ENCODE measurements around the gene MYOD1.

Gene MYOD1

DNA sequence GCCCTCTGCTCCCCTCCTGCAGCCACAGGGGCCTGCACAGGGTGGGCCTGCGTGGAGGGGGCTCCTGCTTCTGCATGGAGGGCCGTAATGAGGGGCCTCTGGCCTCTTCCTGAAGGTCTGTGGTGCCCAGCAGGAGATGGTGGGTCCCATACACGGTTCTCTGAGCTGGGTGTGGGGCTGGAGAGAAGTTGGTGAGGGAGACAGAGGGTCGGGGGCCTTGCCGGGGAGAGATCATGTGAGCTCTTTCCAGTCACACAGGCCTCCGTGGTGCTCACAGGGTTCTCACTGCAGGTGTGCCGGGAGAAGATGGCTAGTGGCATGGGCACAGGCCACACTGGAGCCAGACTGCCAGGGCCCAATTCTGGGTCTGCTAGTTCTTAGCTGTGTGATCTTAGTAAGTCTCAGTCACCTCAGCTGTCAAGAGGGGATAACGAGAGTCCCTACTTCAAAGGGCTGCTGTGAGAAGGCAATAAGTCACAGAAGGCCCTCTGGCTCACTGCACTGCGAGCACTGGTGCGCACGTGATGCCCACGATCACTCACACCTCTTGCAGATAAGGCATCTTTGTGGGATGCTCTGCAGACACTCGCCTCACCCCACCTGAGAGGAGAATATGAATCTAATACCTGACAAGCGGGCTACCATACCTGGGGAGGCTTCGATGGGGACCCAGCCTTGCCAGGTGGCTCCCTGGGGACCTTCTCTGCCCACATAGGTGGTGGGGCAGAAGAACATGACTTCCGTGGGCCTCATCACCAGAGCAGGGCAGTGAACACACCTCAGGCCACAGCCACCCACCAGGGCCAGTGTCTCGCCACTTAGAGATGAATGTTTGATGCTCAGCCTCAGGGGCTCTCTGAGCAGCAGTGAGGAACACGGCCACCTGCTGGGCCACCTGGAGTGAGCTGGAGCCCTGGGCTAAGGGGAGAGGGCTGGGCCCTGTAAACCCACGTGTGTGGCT, 29.7 kb downstream of the MYOD1 start:
- no peak for DNase-seq

DNA sequence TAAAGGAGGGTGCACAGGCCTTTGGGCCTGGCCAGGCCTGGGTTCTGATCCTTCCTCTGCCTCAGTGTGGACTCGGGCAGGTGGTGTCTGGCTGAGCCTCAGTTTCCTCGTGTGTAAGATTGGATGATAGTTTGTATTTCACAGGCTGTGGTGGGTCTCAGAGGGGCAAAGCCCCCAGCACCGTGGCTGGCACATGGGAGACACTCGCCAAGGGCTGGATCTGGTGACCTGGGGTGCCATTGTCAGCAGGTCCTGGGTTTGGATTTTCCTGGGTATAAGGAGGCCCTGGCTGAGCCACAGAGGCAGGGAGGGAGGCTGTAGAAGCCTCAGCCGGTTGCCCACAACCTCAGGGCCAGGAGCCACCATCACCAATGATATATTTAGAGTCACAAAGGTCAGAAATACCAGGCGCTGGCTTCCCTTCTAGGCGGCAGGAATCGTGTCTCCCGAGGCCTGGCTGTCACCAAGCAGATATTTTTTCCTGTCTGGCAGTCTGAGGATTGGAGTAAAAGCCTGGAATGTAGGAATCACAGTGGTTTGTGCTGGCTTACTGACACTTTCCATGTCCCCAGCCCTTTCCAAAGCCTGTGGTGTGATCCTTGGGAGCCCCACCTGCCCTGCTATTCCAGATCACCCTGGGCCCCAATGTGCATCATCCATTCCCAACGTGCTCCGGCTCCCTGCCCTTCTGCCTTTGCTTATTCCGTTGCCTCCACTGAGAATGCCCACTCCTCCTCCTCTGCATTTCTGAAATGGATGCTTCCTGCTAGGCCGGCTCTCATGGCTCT, 30.8 kb downstream of the MYOD1 start:
- no peak for DNase-seq

DNA sequence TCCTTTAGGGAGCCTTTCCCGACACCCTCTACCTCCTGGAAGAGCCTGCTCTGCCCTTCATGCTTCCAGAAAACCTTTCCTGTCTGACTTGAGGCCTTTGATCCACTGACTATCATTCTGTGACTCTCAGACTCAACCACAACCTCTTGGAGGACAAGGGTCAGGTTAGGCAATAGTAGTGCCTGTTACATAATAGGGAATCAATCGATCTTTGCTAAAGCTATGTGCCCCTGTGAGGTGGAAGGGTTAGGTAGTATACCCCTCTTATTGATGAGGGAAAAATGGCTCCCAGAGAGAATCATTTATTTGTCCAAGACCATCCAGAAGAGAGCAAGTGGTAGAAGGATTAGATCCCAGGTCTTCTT, 31.4 kb downstream of the MYOD1 start:
- no peak for DNase-seq

DNA sequence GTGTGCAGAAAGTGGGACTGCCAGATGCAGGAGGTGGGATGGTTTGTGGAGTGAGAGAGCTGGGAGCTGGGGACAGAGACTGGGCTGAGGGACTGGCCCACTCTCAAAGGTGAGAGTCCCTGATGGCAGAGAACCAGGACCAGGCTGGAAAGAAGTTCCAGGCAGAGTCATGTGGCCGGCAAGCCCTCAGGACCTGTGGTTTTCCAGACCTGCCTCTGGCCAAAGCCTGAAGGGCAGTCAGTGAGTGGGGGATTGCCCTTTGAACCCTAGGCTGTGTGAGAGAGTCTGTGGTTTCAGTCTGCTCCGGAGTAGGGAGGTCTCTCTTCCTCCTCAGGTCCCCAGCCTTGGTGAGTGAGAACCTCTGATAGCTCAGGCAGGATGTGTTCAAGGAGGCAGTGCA, 32.2 kb downstream of the MYOD1 start:
- DNase-seq, result no peak

DNA sequence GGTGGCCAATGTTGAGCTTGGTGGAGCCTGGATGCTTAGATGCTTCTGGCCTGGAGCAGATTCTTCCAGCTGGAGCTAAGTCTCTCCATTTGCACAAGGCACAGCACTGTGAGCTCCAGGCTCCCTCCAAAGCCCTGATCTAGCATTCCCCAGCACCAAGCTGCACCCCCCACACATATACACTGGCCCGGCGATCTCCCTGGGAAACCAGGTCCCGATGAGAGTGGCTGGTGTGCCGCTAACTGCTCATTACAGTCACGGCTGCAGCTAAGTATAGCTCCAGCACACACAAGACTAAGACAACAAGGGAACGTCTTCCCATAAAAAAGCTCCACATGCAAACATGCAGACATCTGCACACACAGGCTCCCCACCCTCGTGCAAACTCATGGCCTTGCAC, 32.8 kb downstream of the MYOD1 start:
- DNase-seq, result peak in 7 of 56 donors; percentile 14 to 42 (median 26)

DNA sequence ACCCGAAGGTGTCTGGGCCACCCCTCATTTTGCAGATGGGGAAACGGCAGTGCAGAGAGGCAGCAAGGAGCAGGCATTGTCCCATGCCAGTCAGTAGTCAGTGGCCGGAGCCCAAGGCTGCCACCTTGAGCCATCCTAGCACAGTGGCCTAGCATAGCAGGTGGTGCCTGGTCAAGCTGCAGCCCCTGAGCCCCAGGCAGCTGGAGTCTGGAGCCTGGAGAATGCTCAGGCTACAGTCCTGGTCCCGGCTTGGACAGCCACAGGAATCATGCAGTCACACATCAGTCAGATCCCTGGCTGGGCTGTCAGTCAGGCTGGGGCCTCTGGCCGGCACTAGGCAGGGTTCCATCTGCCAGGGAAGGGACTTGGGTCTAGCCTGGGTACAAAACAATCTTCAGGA, 33.8 kb downstream of the MYOD1 start:
- no peak for DNase-seq

DNA sequence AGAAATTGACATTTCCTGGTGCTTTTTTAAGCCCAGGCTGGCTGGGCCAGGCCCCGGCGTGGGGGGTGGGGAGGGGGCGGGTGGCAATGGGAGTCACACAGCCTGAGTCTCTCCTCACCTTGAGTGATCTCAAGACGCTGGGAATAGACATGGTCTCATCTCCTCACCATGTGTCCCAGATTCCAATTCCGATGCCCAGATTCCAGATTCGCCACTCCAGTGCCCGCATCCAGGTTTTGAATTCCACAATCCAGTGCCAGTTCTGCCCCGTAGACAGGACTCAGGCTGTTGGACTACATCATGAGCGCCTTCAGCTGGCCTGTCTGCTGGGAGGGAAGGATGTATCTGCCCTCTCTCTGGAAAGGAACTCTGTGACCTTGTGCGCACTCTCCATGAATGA, 34.3 kb downstream of the MYOD1 start:
- DNase-seq, result no peak

DNA sequence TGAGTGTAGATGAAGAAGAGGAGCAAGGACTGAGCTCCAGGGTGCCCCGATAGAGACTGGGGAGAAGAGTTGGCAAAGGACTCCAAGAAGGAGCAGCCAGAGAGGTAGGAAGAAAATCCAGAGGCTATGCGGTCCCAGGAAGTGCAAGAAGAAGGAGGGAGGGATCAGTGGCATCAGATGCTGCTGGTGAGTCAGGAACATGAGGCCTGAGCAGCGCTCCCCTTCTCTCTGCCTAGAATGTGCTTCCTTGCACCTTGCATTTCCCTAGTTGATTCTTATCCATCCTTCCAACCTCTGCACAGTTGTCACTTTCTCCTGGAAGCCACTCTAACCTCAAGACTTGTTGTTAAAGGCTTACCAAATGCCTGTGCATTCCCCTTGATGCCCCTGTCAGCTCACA, 36.5 kb downstream of the MYOD1 start:
- DNase-seq, result no peak

DNA sequence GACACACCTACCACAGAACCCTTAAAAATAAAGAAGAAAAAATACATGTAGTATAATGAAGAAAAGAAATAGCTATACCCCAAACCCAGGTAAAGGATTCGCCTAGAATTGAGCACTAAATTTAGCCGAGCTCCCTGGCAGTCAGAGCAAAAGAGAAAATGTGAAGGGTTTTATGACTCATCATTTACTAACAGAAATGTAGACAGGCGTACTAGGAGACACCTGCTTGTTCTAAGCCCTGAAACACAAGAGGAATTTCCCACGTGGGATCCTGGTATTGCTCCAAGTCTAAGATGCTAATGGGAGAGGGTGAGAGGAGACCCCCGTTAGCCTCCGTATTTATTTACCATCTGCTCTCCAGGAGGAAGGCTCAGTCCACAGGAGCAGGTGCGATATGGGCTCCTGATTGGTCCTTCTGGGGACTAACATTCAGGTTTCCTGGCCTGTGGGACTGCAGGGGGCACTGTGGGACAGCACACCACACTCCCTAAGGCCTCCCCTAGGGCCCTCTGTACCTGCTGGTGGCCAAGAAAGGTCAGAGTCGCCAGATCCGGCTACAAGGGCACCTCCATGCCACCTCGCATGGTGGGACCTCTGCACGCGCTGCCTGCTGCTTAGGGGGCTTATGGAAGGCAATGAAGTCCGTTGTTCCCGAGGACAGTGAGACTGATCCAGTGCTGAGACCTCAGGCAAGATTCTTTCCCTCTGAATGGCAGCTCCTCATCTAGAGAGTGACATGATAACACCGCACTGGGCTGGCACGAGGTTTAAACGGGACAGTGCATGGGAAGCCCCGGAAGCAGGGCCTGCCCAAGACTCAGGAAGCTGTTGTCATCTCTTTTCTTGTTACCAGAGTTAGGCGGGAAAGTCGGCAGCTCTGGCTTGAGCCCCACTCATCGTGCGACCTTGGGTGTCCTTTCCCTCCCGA, 41.0 kb downstream of the MYOD1 start:
- DNase-seq, result peak in 13 of 56 donors; percentile 4 to 57 (median 13)

DNA sequence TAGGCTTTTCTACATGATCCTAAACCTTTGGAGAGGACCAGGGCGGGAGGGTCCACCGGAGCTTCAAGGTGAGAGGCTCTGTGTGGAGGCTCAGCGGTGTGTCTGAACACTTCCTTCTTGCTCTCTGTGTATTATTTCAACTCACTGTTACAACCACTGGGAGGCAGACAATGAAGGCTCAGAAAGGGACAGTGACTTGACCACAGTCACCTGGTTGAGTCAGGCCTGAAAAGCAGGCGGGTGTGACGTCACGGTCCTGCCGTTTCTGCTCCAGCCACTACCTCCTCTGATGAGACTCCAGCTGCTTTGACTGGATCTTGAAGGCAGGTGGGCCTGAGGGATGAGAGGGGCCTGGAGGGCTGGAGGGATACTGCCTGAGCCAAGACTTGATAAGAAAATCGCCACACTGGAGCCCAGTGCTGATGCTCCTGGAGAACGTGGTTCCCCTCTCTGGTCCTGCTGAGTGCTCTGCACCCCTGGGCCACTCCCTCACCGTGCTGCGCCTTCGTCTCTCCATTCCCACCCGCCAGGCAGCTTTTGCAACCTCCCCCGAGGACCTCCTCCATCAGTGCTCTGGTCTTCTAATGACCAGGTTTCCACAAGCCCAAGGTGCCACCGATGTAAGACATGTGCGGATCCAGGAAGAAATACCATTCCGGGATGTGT, 43.1 kb downstream of the MYOD1 start:
- DNase-seq, result no peak

DNA sequence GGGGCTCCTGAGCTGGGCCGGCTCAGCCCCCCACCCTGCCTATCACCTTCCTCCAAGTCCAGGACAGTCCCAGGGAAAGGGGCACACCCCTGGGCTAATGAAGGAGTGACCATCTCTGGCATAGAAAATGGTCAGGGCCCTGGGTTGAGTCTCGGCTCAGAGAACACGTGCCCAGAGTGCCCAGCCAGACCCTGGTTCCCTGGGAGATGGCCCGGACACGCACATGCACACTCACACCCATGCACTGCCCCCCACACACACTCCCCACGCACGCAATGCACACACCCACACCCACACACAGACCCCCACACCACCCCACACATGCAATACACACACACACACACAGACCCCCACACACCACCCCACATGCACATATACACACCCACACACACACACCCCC, 43.9 kb downstream of the MYOD1 start:
- no peak for DNase-seq

DNA sequence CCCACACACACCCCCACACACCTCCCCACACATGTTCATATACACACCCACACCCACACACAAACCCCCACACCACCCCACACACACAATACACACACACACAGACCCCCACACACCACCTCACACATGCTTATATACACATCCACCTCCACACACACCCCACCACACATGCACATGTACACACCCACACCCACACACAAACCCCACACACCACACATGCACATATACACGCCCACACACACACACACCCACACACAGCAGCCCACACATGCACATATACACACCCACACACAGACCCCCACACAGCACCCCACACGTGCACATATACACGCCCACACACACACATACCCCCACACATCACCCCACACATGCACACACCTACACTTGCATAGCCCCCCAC, 44.3 kb downstream of the MYOD1 start:
- no peak for DNase-seq

DNA sequence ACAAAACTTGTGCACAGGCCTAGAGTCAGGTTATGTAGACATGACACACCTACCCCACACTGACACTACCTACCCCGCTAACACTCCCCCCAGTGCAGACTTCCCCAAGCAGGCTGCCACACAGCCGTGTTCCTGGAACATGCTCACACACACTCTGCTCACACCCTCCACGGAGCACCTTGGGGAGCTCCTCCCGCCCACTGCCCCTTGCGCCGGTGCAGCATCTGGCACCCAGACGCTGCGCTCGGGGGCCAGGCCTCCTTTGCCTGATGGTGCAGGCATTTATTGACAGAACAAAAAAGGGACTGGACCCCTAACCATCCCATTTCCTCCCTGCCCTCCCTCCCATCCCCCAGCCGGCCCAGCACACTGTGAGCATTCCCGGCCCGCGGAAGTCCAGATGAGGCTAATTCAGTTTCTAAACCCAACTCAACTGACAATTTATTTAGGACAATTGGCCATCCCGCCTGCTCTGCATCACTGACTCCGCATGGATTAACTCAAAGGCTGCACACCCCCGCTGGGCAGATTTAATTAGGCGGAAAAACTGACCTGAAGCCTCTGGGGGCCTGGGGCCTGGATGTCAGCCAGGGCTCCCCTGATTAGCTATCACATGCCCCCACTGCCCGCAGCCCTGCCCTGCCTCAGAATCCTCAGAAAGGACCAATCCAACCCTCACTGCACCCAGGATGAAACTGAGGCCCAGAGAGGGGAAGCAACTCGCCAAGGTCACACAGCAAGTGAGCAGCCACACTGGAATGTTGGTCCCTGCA, 45.3 kb downstream of the MYOD1 start:
- peak in 2 of 56 donors; percentile 13 to 22 for DNase-seq

DNA sequence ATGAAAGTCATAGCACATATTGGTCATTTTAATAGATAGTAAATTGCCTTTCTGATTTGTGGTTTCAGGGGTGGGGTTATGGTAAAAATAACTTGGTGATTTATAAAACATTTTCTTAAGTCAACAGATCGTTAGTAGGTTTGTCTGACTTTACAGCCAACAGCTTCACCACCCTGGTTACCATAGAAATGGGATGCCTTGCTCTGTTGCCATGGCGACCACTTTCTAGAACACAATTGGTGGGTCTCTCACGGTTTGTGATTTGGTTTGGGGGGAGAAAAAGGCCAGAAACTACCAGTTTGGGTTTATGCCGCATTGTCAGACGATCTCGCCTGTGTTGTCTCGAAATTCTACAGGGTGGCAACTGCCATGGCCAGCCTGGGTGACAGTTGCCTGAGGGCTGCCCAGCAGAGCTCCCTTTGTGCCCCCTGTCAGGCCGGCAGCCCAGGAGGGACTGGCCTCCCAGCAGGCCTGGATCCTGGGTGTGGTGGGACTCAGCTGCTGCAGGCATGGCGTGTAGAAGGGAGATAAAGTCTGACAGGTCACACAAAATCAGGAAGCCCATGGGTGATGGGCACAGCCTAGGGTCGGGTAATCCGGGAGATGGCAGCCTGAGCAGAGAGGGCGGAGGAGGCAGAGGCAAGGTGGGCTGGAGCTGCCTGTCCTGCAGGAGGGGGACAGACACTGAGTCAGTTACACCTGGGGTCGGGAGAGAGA, 46.1 kb downstream of the MYOD1 start:
- peak in 29 of 56 donors; percentile 10 to 82 (median 43) for DNase-seq

DNA sequence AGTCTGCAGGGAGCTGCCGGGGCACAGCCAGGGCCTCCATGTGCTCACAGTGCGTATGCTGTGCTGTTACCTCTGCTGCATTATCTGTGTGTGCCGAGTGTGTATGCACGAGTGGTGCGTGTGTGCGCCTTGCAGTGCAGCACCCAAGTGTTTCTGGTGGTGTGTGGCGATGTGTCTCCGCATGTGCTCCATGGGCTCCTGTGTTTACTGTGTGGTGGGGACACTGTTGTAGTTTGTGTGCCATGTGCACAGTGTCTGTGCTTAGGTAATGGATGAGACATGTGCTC, 46.6 kb downstream of the MYOD1 start:
- peak in 7 of 56 donors; percentile 28 to 49 (median 42) for DNase-seq

DNA sequence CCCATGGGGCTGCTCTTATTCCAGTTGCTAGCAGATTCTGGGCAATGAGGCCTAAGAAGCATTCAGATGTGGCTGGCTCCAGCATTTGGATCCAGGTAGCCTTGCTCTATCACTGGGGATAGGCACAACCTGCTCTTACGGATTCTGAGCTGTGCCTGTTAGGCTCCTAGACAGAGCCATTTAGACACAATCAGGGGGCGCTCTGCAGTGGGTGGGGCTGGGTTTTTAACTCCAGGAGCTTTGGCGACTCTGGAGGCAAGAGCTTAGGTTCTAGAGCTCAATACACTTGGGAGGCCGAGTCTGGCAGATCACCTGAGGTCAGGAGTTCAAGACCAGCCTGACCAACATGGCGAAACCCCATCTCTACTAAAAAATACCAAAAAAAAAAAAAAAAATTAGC, 47.2 kb downstream of the MYOD1 start:
- no peak for DNase-seq

DNA sequence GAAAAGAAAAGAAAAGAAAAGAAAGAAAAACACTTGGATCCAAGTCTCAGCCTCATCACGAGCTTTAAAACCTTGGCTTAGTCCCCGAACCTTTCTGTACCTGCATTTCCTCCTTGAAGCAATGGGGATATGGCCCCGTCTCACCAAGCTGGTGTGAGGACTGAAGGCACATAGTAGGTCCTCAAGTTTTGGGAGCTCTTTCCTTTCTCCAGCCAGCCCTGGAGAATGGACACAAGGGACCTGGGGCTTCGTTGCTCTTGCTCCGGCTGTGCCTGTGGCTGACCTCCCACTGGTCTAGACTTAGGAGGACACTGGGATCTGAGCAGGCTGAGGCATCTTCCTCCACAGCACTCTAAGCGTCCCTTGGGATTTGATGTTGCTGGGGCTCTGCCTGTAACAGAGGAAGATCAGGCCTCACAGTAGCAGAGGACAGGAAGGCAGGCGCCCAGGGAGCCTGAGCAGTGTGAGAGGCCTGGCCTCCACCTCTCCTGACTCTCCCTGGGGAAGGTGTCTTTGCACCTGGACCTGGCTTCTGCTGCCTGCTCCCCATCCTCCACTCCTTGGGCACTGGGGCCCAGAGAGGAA, 48.0 kb downstream of the MYOD1 start:
- no peak for DNase-seq

DNA sequence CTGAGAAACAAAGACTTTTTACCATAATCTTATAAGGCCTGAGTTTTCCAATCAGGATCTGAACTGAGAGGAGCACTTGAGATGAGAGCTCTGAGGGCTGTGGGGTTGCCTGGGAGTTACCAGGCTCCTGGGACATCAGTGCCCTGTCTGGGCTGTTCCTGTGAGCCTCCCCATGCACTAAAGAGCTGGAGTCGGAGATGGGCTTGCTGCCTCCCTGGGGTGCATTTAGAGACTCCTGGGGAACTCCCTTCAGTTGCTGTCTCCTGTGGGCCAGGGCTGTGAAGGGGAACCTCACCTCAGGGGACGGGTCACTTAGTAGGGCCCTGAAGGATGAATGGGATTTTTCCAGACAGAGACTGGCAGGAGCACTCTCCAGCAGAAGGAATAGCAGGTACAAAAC, 48.5 kb downstream of the MYOD1 start:
- no peak for DNase-seq

DNA sequence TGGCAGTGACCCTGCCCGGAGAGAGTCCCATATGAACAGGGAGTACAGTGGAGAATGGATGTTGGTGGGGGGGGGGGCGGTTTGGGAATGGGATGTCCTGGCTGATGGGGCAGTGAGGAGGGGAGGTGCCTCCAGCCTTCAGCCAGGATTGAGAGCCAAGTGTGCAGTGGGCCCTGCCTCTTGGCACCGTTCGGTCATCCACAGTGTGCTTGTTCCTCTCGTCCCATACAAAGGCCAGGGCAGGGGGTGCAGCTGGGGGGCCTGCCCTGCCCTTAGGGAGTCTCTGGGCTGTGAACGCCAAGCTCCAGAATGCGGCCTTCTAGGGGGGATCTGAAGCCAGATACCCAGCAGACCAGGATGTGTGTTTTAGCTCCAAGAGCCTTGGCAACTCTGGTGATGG, 49.2 kb downstream of the MYOD1 start:
- no peak for DNase-seq
